SU-DHL-6 (cell line): ENCODE data around the gene INMT.

Experiments
- H2AFZ ChIP-seq: fragments of 200-600 bp; sonication (generic); 2 replicates; pipeline ENCODE4 v1.6.1; 2014; ENCODE audit warnings: low read depth, mild to moderate bottlenecking, moderate library complexity, mixed read lengths, antibody characterized with exemption, low read length; ENCODE audit not compliant: severe bottlenecking
- H3F3A ChIP-seq: fragments of 200-600 bp; shearing (Covaris generic); 2 replicates; pipeline ENCODE4 v1.6.0; 2016; ENCODE audit warnings: antibody characterized with exemption, mild to moderate bottlenecking; ENCODE audit not compliant: insufficient read depth
- H3K27ac ChIP-seq: fragments of 200-600 bp; sonication (generic); 2 replicates; pipeline ENCODE4 v1.5.1; 2016; ENCODE audit warnings: low read depth, mild to moderate bottlenecking, low read length, moderate library complexity, mixed read lengths
- H3K27me3 ChIP-seq: fragments of 200-600 bp; sonication (generic), shearing (Covaris generic); 2 replicates; pipeline ENCODE4 v1.6.0; 2014; ENCODE audit warnings: mild to moderate bottlenecking, low read length
- H3K36me3 ChIP-seq: fragments of 200-600 bp; sonication (generic); 2 replicates; pipeline ENCODE4 v1.6.1; 2014; ENCODE audit warnings: mild to moderate bottlenecking, low read length, mixed read lengths
- H3K4me2 ChIP-seq: fragments of 300-600, 200-600 bp; shearing (Covaris generic), sonication (generic); 2 replicates; pipeline ENCODE4 v1.6.0; 2014; ENCODE audit warnings: low read length, low read depth, mild to moderate bottlenecking; ENCODE audit not compliant: poor library complexity, severe bottlenecking
- H3K4me3 ChIP-seq: fragments of 200-600 bp; sonication (generic); 2 replicates; pipeline ENCODE4 v1.5.1; 2014; ENCODE audit warnings: antibody characterized with exemption, low read length, mild to moderate bottlenecking, mixed read lengths; ENCODE audit not compliant: insufficient read depth, poor library complexity, severe bottlenecking
- H3K79me2 ChIP-seq: fragments of 200-600 bp; sonication (generic); 2 replicates; pipeline ENCODE4 v1.6.1; 2014; ENCODE audit warnings: mild to moderate bottlenecking, low read length, moderate library complexity; ENCODE audit not compliant: insufficient read depth
- H3K9ac ChIP-seq: fragments of 200-600 bp; sonication (generic); 2 replicates; pipeline ENCODE4 v1.7.0; 2014; ENCODE audit warnings: mild to moderate bottlenecking, low read length
- H3K9me2 ChIP-seq: fragments of 200-600 bp; sonication (generic); replicated peaks from 2 replicates; pipeline ENCODE4 v1.6.1; 2014; ENCODE audit warnings: low read length; ENCODE audit not compliant: insufficient read depth
- H3K9me3 ChIP-seq: fragments of 200-600 bp; sonication (generic); 2 replicates; pipeline ENCODE4 v1.6.1; 2014; ENCODE audit warnings: low read length, mixed read lengths; ENCODE audit not compliant: insufficient read depth
- H4K20me1 ChIP-seq: fragments of 200-600 bp; sonication (generic); 2 replicates; pipeline ENCODE4 v1.6.1; 2014; ENCODE audit warnings: low read depth, mild to moderate bottlenecking, antibody characterized with exemption, low read length, moderate library complexity, mixed read lengths
- EZH2phosphoT487 ChIP-seq: fragments of 200-600 bp; sonication (generic), shearing (Covaris generic); conservative IDR thresholded peaks from 2 replicates; pipeline ENCODE4 v1.6.1; 2018; ENCODE audit warnings: mild to moderate bottlenecking, antibody characterized with exemption, low read length, moderate library complexity, mixed read lengths
- TF ChIP-seq, protein P1 (sequence below): fragments of 200-600 bp; sonication (generic); IDR thresholded peaks from one replicate; pipeline ENCODE4 v1.5.1; 2017; ENCODE audit warnings: antibody characterized with exemption, mild to moderate bottlenecking, low read length, moderate library complexity; ENCODE audit not compliant: insufficient read depth, poor library complexity, severe bottlenecking

The INMT gene

DNA sequence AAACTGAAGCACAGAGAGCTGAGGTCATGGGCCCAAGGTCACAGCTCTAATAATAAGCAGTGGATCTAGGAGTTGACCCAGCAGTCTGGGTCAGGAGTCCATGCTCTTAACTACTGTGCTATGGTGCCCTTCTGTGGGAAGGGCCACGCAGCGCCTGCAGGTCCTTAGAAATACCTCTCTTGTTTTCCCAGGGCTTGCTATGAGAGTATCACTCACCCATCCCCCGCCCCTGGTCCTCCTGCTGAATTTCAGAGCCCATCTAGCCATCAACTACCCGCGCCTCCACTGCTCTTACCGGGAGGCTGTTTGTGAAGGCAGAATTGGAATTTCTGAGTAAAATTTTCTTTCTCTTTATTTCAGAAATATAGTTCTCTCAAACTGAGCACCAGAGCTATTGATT, 42.4 kb upstream of the INMT start:
- no peaks in the 10 kb centered on the region for H3F3A ChIP-seq
- no peak overlapping the region for H3K4me2 ChIP-seq
- H3K9me3 ChIP-seq = no peaks in the 10 kb centered on the region
- no peak overlapping the region for H2AFZ ChIP-seq
- H3K4me3 ChIP-seq = no peak overlapping the region
- no peaks in the 10 kb centered on the region for H3K27me3 ChIP-seq
- no peaks in the 10 kb centered on the region for H3K79me2 ChIP-seq
- H3K9me2 ChIP-seq = no peaks in the 10 kb centered on the region
- no peak overlapping the region for H3K9ac ChIP-seq
- no peak for TF ChIP-seq EZH2phosphoT487
- TF ChIP-seq, protein P1, sequence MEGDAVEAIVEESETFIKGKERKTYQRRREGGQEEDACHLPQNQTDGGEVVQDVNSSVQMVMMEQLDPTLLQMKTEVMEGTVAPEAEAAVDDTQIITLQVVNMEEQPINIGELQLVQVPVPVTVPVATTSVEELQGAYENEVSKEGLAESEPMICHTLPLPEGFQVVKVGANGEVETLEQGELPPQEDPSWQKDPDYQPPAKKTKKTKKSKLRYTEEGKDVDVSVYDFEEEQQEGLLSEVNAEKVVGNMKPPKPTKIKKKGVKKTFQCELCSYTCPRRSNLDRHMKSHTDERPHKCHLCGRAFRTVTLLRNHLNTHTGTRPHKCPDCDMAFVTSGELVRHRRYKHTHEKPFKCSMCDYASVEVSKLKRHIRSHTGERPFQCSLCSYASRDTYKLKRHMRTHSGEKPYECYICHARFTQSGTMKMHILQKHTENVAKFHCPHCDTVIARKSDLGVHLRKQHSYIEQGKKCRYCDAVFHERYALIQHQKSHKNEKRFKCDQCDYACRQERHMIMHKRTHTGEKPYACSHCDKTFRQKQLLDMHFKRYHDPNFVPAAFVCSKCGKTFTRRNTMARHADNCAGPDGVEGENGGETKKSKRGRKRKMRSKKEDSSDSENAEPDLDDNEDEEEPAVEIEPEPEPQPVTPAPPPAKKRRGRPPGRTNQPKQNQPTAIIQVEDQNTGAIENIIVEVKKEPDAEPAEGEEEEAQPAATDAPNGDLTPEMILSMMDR = no peak
- H4K20me1 ChIP-seq = no peaks in the 10 kb centered on the region
- H3K27ac ChIP-seq = no peak overlapping the region
- H3K36me3 ChIP-seq = no peaks in the 10 kb centered on the region

DNA sequence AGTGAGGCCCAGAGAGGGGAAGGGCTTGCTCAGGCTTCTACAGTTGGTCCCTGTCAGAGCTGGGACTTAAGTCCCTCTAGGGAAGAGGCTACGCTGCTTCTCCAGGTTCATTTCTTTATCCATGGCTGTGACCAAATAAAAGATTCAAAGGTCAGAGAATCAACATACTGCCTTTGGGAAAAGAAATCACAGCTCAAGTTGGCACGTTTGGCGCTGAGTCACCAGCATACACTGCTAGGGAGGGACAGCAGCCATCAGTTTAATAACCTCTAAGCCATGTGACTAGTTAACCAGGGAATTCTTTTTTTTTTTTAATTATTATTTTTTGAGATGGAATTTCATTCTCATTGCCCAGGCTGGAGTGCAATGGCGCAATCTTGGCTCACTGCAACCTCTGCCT, 41.3 kb upstream of the INMT start:
- H3K9me2 ChIP-seq = no peaks in the 10 kb centered on the region
- no peak overlapping the region for H3K9ac ChIP-seq
- H3K27me3 ChIP-seq = no peaks in the 10 kb centered on the region
- no peaks in the 10 kb centered on the region for H3K79me2 ChIP-seq
- no peak overlapping the region for H2AFZ ChIP-seq
- no peaks in the 10 kb centered on the region for H4K20me1 ChIP-seq
- TF ChIP-seq, protein P1 = no peak
- no peak for TF ChIP-seq EZH2phosphoT487
- no peak overlapping the region for H3K4me3 ChIP-seq
- no peaks in the 10 kb centered on the region for H3F3A ChIP-seq
- no peak overlapping the region for H3K27ac ChIP-seq
- H3K9me3 ChIP-seq = no peaks in the 10 kb centered on the region
- H3K4me2 ChIP-seq = no peak overlapping the region
- no peaks in the 10 kb centered on the region for H3K36me3 ChIP-seq

DNA sequence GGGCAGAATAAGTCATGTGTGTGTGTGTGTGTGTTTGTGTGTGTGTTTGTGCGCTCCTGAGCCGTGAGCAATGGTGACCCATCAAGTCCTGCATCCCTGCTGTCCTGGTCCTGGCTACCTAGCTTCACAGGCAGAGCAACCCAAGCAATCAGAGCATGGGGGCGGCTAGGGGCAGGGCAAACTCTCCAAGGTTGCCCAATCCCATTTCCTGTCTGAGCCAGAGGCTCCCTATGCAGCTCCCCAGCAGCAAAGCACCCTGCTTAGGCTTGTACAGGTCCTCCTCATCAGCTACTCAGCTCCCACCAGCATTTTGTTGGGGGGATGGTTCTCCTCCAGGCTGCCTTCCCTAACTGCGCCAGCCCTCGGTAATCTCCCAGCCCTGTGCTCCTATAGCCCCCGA, 38.5 kb upstream of the INMT start:
- Histone ChIP-seq H3K9me2 (no peaks in the 10 kb centered on the region), H3K79me2 (no peaks in the 10 kb centered on the region), H3K36me3 (no peaks in the 10 kb centered on the region), H3K27ac (no peak overlapping the region), H4K20me1 (no peaks in the 10 kb centered on the region), H2AFZ (no peak overlapping the region), H3K4me2 (no peak overlapping the region), H3F3A (no peaks in the 10 kb centered on the region), H3K9ac (no peak overlapping the region), H3K9me3 (peaks cover 6% of the 10 kb centered on the region; the same call in 1 of the 2 replicates), H3K27me3 (no peaks in the 10 kb centered on the region), H3K4me3 (no peak overlapping the region)
- TF ChIP-seq, protein P1 = no peak
- TF ChIP-seq EZH2phosphoT487 = no peak

DNA sequence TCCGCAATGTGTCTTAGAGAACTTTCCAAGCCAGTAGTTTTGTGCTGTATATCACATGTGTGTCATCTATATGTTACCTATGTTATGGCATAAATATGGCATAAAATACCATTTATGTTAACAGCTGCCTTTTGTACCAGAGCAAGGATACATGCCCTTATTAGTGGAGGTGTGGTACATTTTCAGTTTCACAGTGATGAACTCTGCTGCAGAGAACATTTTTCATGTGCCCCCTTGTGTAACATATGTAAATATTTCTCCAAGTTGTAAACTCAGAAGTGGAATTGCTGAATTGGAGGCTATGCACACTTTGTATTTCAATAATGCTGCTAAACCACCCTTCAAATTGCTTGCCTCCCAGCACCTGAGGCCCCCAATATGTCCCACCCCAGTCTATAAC, 37.8 kb upstream of the INMT start:
- no peak overlapping the region for H3K27ac ChIP-seq
- no peaks in the 10 kb centered on the region for H3K9me2 ChIP-seq
- no peak for TF ChIP-seq EZH2phosphoT487
- TF ChIP-seq, protein P1 = no peak
- no peaks in the 10 kb centered on the region for H3K36me3 ChIP-seq
- H2AFZ ChIP-seq = no peak overlapping the region
- H3K9ac ChIP-seq = no peak overlapping the region
- H3F3A ChIP-seq = no peaks in the 10 kb centered on the region
- no peaks in the 10 kb centered on the region for H4K20me1 ChIP-seq
- H3K9me3 ChIP-seq = peaks cover 8% of the 10 kb centered on the region; the same call in 1 of the 2 replicates
- no peaks in the 10 kb centered on the region for H3K79me2 ChIP-seq
- no peak overlapping the region for H3K4me3 ChIP-seq
- H3K27me3 ChIP-seq = no peaks in the 10 kb centered on the region
- no peak overlapping the region for H3K4me2 ChIP-seq
